ENCODE measurements around the gene PKD1L1. TPM values are rescaled to one million over a fixed set of nuclear protein-coding genes. Genes with fewer than 3 reads are reported as not detected.
A peak's percentile ranks its signal among the peaks of the same experiment; 100 is the strongest.

The PKD1L1 gene
- polyA plus RNA-seq, 1 of the 3 experiments (the other 2 are of a cell fraction): 0.10 TPM

DNA sequence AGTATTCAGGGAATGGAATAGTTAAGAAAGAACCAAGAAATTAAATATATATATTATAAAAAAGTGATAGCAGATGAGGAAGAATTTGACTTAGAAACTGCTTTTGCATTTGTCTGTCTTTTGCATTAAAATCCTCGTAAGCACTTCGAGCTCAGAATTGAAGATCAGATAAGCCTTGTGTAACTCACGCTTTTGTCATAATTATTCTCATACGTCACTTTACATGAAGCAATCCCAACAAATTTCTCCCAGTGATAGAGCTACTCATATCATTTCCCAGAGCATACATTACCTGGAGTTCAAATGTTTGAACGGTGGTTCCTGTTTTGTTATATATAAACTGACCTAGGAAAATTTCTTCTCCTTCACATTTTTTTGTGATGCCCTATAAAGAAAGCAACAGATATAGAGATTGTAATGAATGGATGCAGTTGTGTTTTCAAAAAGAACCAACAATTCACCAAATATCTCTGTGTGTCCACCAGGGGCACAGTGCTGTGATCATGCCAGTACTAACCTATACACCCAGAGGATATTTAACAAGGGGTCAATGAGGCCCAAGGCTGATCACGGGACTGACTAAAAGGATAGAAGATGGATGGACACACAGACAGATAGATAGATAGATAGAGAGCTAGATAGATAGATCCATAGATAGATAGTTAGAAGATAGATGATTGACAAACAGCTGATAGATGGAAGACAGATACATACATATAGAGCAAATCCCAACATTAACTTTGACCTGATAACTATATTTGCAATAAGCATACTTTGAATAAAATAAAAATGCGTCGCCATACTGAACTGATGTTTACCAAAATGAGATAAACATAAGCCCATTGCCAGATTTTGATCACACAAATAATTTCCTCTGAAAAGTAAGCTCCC is 40.5 kb upstream of the PKD1L1 start:
- DNase-seq: peak; percentile 56
- H3K4me3 ChIP-seq (ENCODE audit: low read depth in 2 of 2, low read length in 1 of 2): no peak overlapping the region

GRCh38 chr7:47982610-47983009 is 34.3 kb upstream of the PKD1L1 start:
- no peaks in the 10 kb centered on the region for H3K9me3 ChIP-seq
- H3K36me3 ChIP-seq (replicated peaks in 1 of 2; ENCODE audit: control insufficient read depth in 1 of 2, insufficient read depth in 2 of 2, low read length in 1 of 2): peaks cover 7 to 8% of the 10 kb centered on the region in 2 experiments
- no peaks in the 10 kb centered on the region; the same call in 1 of the 2 replicates for H3K27me3 ChIP-seq (ENCODE audit: insufficient read depth)
- no peaks in the 10 kb centered on the region for H4K20me1 ChIP-seq (ENCODE audit: insufficient read depth)
- H2AFZ ChIP-seq (ENCODE audit: low read depth): peak overlapping the region; percentile 40; the same call in 1 of the 2 replicates
- POLR2A ChIA-PET: no interaction called here
- H3K9ac ChIP-seq: no peak overlapping the region
- peaks cover 8% of the 10 kb centered on the region in 2 experiments; a peak in 3 of 4 replicates for H3K4me1 ChIP-seq (ENCODE audit: control insufficient read depth in 1 of 2, insufficient read depth in 2 of 2, low read depth in 1 of 2, low read length in 1 of 2)
- H3K79me2 ChIP-seq (ENCODE audit: insufficient read depth): peaks cover 14% of the 10 kb centered on the region
- no peak overlapping the region for H3K27ac ChIP-seq (ENCODE audit: low read depth in 2 of 2, low read length in 1 of 2)
- CTCF ChIA-PET: interaction anchor here (1.4 to 2.1 kb wide), 4 partner anchors 9 to 128 kb away, joined by 5 to 8 read pairs (median 8); no protein-coding TSS in a partner anchor
- no peaks in the 10 kb centered on the region for H3K9me2 ChIP-seq
- H3K4me2 ChIP-seq: no peak overlapping the region
- no peak for TF ChIP-seq TEAD4 (IDR thresholded peaks at IDR 0.05; ENCODE audit: borderline replicate concordance, insufficient read depth)
- TF ChIP-seq MEF2A (IDR thresholded peaks at IDR 0.05; ENCODE audit: borderline replicate concordance, low read depth): no peak
- TF ChIP-seq, protein P1, sequence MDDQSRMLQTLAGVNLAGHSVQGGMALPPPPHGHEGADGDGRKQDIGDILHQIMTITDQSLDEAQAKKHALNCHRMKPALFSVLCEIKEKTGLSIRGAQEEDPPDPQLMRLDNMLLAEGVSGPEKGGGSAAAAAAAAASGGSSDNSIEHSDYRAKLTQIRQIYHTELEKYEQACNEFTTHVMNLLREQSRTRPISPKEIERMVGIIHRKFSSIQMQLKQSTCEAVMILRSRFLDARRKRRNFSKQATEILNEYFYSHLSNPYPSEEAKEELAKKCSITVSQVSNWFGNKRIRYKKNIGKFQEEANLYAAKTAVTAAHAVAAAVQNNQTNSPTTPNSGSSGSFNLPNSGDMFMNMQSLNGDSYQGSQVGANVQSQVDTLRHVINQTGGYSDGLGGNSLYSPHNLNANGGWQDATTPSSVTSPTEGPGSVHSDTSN (IDR thresholded peaks at IDR 0.05): no peak
- TF ChIP-seq NFIC (IDR thresholded peaks at IDR 0.05; ENCODE audit: borderline replicate concordance): no peak
- TF ChIP-seq TCF12 (IDR thresholded peaks at IDR 0.05): no peak
- TF ChIP-seq, protein P2, sequence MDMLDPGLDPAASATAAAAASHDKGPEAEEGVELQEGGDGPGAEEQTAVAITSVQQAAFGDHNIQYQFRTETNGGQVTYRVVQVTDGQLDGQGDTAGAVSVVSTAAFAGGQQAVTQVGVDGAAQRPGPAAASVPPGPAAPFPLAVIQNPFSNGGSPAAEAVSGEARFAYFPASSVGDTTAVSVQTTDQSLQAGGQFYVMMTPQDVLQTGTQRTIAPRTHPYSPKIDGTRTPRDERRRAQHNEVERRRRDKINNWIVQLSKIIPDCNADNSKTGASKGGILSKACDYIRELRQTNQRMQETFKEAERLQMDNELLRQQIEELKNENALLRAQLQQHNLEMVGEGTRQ (IDR thresholded peaks at IDR 0.05; ENCODE audit: borderline replicate concordance, low read depth, low read length): no peak
- no peak for TF ChIP-seq FOXJ3 (CRISPR knock-in tag; IDR thresholded peaks at IDR 0.05)
- no peak for TF ChIP-seq POLR2AphosphoS5 (IDR thresholded peaks at IDR 0.05; ENCODE audit: low read depth, low read length)
- TF ChIP-seq GABPA (IDR thresholded peaks at IDR 0.05; ENCODE audit: low read depth): no peak
- no peak for TF ChIP-seq RAD21 (IDR thresholded peaks at IDR 0.05; ENCODE audit: low read length)
- TF ChIP-seq FOXM1 (IDR thresholded peaks at IDR 0.05; ENCODE audit: low read depth): no peak
- no peak for TF ChIP-seq CHD2 (IDR thresholded peaks at IDR 0.05; ENCODE audit: low read length, partially characterized antibody)
- TF ChIP-seq SMC3 (IDR thresholded peaks at IDR 0.05; ENCODE audit: low read depth, low read length): no peak
- no peak for TF ChIP-seq ELF1 (IDR thresholded peaks at IDR 0.05)
- no peak for TF ChIP-seq YY1 (IDR thresholded peaks at IDR 0.05; ENCODE audit: low read depth)
- 49% methylated on average over 2 of the region's 2 CpGs for WGBS (ENCODE audit: low lambda C conversion rate)
- H3K4me3 ChIP-seq (ENCODE audit: low read depth in 2 of 2, low read length in 1 of 2): no peak overlapping the region
- no peak for DNase-seq
- peaks cover 17% of the 10 kb centered on the region for H3F3A ChIP-seq (replicated peaks; ENCODE audit: insufficient read depth)

More for the DNA sequence above, 40.5 kb upstream of the PKD1L1 start:
- ChIA-PET CTCF (interaction anchor here (0.8 to 2.3 kb wide), 15 partner anchors 10 to 166 kb away, joined by 3 to 18 read pairs (median 4); no protein-coding TSS in a partner anchor), POLR2A (no interaction called here)
- H3F3A ChIP-seq (replicated peaks; ENCODE audit: insufficient read depth): peaks cover 5% of the 10 kb centered on the region
- no peak overlapping the region for H3K9ac ChIP-seq
- H3K9me3 ChIP-seq: no peaks in the 10 kb centered on the region
- H3K27ac ChIP-seq (ENCODE audit: low read depth in 2 of 2, low read length in 1 of 2): no peak overlapping the region
- H3K27me3 ChIP-seq (ENCODE audit: insufficient read depth): no peaks in the 10 kb centered on the region; the same call in 1 of the 2 replicates
- H3K9me2 ChIP-seq: no peaks in the 10 kb centered on the region
- H3K4me2 ChIP-seq: no peak overlapping the region
- no peaks in the 10 kb centered on the region for H3K36me3 ChIP-seq (replicated peaks in 1 of 2; ENCODE audit: control insufficient read depth in 1 of 2, insufficient read depth in 2 of 2, low read length in 1 of 2)
- H3K79me2 ChIP-seq (ENCODE audit: insufficient read depth): no peaks in the 10 kb centered on the region
- 77% methylated on average over 8 of the region's 8 CpGs for WGBS (ENCODE audit: low lambda C conversion rate)
- TF ChIP-seq, protein P3, sequence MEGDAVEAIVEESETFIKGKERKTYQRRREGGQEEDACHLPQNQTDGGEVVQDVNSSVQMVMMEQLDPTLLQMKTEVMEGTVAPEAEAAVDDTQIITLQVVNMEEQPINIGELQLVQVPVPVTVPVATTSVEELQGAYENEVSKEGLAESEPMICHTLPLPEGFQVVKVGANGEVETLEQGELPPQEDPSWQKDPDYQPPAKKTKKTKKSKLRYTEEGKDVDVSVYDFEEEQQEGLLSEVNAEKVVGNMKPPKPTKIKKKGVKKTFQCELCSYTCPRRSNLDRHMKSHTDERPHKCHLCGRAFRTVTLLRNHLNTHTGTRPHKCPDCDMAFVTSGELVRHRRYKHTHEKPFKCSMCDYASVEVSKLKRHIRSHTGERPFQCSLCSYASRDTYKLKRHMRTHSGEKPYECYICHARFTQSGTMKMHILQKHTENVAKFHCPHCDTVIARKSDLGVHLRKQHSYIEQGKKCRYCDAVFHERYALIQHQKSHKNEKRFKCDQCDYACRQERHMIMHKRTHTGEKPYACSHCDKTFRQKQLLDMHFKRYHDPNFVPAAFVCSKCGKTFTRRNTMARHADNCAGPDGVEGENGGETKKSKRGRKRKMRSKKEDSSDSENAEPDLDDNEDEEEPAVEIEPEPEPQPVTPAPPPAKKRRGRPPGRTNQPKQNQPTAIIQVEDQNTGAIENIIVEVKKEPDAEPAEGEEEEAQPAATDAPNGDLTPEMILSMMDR (IDR thresholded peaks at IDR 0.05): peak; percentile 66
- TF ChIP-seq, protein P4, sequence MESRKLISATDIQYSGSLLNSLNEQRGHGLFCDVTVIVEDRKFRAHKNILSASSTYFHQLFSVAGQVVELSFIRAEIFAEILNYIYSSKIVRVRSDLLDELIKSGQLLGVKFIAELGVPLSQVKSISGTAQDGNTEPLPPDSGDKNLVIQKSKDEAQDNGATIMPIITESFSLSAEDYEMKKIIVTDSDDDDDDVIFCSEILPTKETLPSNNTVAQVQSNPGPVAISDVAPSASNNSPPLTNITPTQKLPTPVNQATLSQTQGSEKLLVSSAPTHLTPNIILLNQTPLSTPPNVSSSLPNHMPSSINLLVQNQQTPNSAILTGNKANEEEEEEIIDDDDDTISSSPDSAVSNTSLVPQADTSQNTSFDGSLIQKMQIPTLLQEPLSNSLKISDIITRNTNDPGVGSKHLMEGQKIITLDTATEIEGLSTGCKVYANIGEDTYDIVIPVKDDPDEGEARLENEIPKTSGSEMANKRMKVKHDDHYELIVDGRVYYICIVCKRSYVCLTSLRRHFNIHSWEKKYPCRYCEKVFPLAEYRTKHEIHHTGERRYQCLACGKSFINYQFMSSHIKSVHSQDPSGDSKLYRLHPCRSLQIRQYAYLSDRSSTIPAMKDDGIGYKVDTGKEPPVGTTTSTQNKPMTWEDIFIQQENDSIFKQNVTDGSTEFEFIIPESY (IDR thresholded peaks at IDR 0.05; ENCODE audit: borderline replicate concordance, low read depth): no peak
- TF ChIP-seq SIN3A (IDR thresholded peaks at IDR 0.05; ENCODE audit: borderline replicate concordance, low read depth, low read length) (no peak), MXI1 (IDR thresholded peaks at IDR 0.05; ENCODE audit: low read depth, low read length) (no peak)
- H3K4me1 ChIP-seq (ENCODE audit: control insufficient read depth in 1 of 2, insufficient read depth in 2 of 2, low read depth in 1 of 2, low read length in 1 of 2): no peaks in the 10 kb centered on the region; a peak in 1 of 4 replicates
- no peak overlapping the region for H2AFZ ChIP-seq (ENCODE audit: low read depth)
- no peaks in the 10 kb centered on the region for H4K20me1 ChIP-seq (ENCODE audit: insufficient read depth)

Measured in SK-N-SH (cell line).